ENCODE data around the gene HMG20B. TPM values are rescaled to one million over a fixed set of nuclear protein-coding genes. Genes with fewer than 3 reads are reported as not detected.

The HMG20B gene
- total RNA-seq, 1 experiment from 2014 or later: 58.1 TPM

DNA sequence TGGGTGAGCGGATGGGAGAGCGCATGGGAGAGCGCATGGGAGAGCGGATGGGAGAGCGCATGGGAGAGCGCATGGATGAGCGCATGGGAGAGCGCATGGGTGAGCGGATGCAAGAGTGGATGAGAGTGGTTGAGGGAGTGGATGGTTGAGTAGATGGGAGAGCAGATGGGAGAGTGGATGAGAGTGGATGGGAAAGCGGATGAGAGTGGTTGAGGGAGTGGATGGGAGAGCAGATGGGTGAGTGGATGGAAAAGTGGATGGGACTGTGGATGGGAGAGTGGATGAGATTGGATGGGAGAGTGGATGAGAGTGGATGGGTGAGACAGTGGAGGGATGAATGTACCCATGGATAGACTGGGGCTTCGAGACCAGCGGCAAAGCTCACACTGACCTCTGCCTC lies 42.4 kb upstream of the HMG20B start:
- TF ChIP-seq CTCF (IDR thresholded peaks at IDR 0.05; ENCODE audit: unreplicated experiment): no peak
- Mint-ChIP-seq H3K4me1 (ENCODE audit: low read depth, unreplicated experiment) (no peaks in the 10 kb centered on the region), H3K36me3 (ENCODE audit: insufficient read depth, unreplicated experiment) (peaks cover 33% of the 10 kb centered on the region), H3K4me3 (ENCODE audit: low read depth, unreplicated experiment) (no peak overlapping the region), H3K27me3 (ENCODE audit: unreplicated experiment) (no peaks in the 10 kb centered on the region), H3K9me3 (ENCODE audit: low read depth, unreplicated experiment) (no peaks in the 10 kb centered on the region), H3K27ac (ENCODE audit: unreplicated experiment) (no peak overlapping the region)
- CTCF ChIA-PET: no interaction called here
- no peak for DNase-seq
- intact Hi-C loops (cut with micrococcal nuclease; ENCODE audit: unreplicated experiment): no loop called here
- BruUV-seq (replicated peaks): no TSS peak

- Mint-ChIP-seq H3K36me3 (ENCODE audit: insufficient read depth, unreplicated experiment) (peaks cover 42% of the 10 kb centered on the region), H3K4me1 (ENCODE audit: low read depth, unreplicated experiment) (no peaks in the 10 kb centered on the region), H3K27me3 (ENCODE audit: unreplicated experiment) (no peaks in the 10 kb centered on the region), H3K4me3 (ENCODE audit: low read depth, unreplicated experiment) (no peak overlapping the region), H3K9me3 (ENCODE audit: low read depth, unreplicated experiment) (no peaks in the 10 kb centered on the region), H3K27ac (ENCODE audit: unreplicated experiment) (no peak overlapping the region)
- CTCF ChIA-PET: no interaction called here
- intact Hi-C loops (cut with micrococcal nuclease; ENCODE audit: unreplicated experiment): no loop called here
- TF ChIP-seq CTCF (IDR thresholded peaks at IDR 0.05; ENCODE audit: unreplicated experiment): no peak
- DNase-seq: no peak
- no TSS peak for BruUV-seq (replicated peaks)
Measured at GRCh38 chr19:3531716-3532115, 41.0 kb upstream of the HMG20B start.

DNA sequence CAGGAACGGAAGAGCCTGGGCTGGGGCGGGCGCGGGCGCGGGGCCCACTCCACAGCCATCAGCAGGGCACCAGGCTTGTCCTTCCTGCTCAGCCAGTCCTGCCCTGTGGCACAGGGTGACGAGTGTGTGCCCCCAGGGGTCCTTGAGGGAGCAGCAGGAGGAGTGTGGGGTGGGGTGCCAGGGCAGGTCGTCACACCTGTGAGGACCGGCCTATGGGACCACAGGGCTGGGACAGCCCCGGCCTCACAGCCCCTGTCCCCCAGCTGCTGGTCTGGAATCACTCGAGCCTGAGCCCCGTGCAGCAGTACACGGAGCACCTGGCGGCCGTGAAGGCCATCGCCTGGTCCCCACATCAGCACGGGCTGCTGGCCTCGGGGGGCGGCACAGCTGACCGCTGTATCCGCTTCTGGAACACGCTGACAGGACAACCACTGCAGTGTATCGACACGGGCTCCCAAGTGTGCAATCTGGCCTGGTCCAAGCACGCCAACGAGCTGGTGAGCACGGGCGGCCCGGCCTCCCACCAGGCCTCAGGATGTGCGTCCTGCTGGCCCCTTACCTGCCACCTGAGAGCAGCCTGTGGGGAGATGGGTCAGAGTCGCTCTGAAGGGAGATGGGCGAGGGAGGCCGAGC lies 40.5 kb upstream of the HMG20B start:
- peaks cover 45% of the 10 kb centered on the region for H3K36me3 Mint-ChIP-seq (ENCODE audit: insufficient read depth, unreplicated experiment)
- H3K27me3 Mint-ChIP-seq (ENCODE audit: unreplicated experiment): no peaks in the 10 kb centered on the region
- no peak for DNase-seq
- H3K4me3 Mint-ChIP-seq (ENCODE audit: low read depth, unreplicated experiment): no peak overlapping the region
- TF ChIP-seq CTCF (IDR thresholded peaks at IDR 0.05; ENCODE audit: unreplicated experiment): no peak
- H3K27ac Mint-ChIP-seq (ENCODE audit: unreplicated experiment): no peak overlapping the region
- H3K9me3 Mint-ChIP-seq (ENCODE audit: low read depth, unreplicated experiment): no peaks in the 10 kb centered on the region
- BruUV-seq (replicated peaks): no TSS peak
- no peaks in the 10 kb centered on the region for H3K4me1 Mint-ChIP-seq (ENCODE audit: low read depth, unreplicated experiment)
- CTCF ChIA-PET: no interaction called here
- intact Hi-C loops (cut with micrococcal nuclease; ENCODE audit: unreplicated experiment): no loop called here

DNA sequence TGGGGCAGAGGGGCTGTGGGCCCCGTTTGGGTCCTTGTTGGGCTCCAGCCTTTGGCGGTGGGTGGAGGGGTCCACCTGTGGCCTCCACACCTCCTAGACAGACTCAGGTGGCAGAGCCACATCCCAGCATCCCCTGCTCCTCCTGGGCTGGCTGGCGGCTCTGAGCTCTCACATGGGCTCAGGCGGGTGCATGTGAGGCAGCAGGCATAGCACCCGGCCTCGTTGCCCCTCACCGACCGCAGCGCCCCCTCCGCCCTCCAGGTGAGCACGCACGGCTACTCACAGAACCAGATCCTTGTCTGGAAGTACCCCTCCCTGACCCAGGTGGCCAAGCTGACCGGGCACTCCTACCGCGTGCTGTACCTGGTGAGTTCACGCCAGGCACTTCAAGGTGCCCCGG lies 39.7 kb upstream of the HMG20B start:
- no peak overlapping the region for H3K27ac Mint-ChIP-seq (ENCODE audit: unreplicated experiment)
- H3K4me1 Mint-ChIP-seq (ENCODE audit: low read depth, unreplicated experiment): no peaks in the 10 kb centered on the region
- H3K36me3 Mint-ChIP-seq (ENCODE audit: insufficient read depth, unreplicated experiment): peaks cover 53% of the 10 kb centered on the region
- H3K27me3 Mint-ChIP-seq (ENCODE audit: unreplicated experiment): no peaks in the 10 kb centered on the region
- TF ChIP-seq CTCF (IDR thresholded peaks at IDR 0.05; ENCODE audit: unreplicated experiment): no peak
- intact Hi-C loops (cut with micrococcal nuclease; ENCODE audit: unreplicated experiment): no loop called here
- CTCF ChIA-PET: interaction anchor here (0.6 kb wide), 1 partner anchor 157 kb away, joined by 3 read pairs; no protein-coding TSS in a partner anchor
- no peak for DNase-seq
- no peaks in the 10 kb centered on the region for H3K9me3 Mint-ChIP-seq (ENCODE audit: low read depth, unreplicated experiment)
- no peak overlapping the region for H3K4me3 Mint-ChIP-seq (ENCODE audit: low read depth, unreplicated experiment)
- BruUV-seq (replicated peaks): no TSS peak
